ENCODE measurements around the gene OR52W1.

The OR52W1 gene

DNA sequence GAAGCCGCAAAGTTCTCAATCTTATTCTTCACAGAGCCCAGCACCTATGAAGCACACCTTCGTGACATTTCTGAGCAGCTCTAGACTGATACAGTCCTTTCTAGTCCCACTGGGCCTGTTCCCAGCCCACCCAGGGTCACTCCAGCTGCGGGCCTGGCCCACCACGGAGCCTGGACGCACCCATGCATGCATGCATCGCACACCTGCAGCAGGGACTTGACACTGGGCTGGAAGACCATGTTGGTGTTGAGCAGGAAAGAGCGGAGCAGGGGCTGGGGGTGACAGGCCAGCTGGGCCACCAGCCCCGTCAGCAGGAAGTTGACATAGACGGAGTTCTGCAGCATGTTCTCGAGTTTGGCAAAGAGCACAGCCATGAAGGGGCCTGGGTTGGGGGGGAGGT is 15.5 kb downstream of the OR52W1 start:
- Histone ChIP-seq H3K36me3 (ENCODE audit: low read length) (no peaks in the 10 kb centered on the region), H3K4me3 (ENCODE audit: insufficient read depth, low read length, poor library complexity, severe bottlenecking) (no peak overlapping the region), H3K9me2 (replicated peaks; ENCODE audit: insufficient read depth, low read length) (no peaks in the 10 kb centered on the region), H3K27me3 (ENCODE audit: low read length) (no peaks in the 10 kb centered on the region), H3K79me2 (ENCODE audit: insufficient read depth, low read length) (no peaks in the 10 kb centered on the region), H3K9me3 (ENCODE audit: insufficient read depth, low read length) (no peaks in the 10 kb centered on the region), H2AFZ (ENCODE audit: low read depth, low read length, severe bottlenecking) (no peak overlapping the region), H3K9ac (ENCODE audit: low read length) (no peak overlapping the region), H3K4me2 (ENCODE audit: low read depth, low read length, poor library complexity, severe bottlenecking) (no peak overlapping the region), H3K27ac (ENCODE audit: low read depth, low read length) (no peak overlapping the region), H4K20me1 (ENCODE audit: low read depth, low read length) (no peaks in the 10 kb centered on the region), H3F3A (ENCODE audit: insufficient read depth) (no peaks in the 10 kb centered on the region)
- TF ChIP-seq, protein P1, sequence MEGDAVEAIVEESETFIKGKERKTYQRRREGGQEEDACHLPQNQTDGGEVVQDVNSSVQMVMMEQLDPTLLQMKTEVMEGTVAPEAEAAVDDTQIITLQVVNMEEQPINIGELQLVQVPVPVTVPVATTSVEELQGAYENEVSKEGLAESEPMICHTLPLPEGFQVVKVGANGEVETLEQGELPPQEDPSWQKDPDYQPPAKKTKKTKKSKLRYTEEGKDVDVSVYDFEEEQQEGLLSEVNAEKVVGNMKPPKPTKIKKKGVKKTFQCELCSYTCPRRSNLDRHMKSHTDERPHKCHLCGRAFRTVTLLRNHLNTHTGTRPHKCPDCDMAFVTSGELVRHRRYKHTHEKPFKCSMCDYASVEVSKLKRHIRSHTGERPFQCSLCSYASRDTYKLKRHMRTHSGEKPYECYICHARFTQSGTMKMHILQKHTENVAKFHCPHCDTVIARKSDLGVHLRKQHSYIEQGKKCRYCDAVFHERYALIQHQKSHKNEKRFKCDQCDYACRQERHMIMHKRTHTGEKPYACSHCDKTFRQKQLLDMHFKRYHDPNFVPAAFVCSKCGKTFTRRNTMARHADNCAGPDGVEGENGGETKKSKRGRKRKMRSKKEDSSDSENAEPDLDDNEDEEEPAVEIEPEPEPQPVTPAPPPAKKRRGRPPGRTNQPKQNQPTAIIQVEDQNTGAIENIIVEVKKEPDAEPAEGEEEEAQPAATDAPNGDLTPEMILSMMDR (IDR thresholded peaks at IDR 0.05; ENCODE audit: insufficient read depth, low read length, poor library complexity, severe bottlenecking): no peak
- no peak for TF ChIP-seq EZH2phosphoT487 (conservative IDR thresholded peaks at IDR 0.05; ENCODE audit: low read length)

DNA sequence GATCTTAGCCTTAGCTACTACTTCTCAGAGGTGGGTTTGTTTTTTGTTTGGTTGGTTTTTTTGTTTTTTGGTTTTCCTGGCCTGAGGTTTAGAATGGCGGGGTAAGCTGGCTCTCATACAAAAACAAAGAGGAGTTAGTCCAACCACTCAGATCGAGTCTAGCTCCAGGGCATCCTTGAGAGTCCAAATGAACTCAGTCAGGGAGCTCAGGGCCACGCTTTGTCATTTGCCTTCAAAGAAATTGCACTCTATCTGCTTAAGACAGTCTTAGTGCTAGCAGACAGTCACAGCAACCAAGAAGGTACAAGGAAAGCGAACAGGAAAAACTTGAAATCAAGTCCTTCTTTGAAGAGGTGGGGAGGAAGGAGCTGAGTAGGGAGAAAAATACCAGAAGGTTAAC is 17.5 kb downstream of the OR52W1 start:
- Histone ChIP-seq H3K79me2 (ENCODE audit: insufficient read depth, low read length) (no peaks in the 10 kb centered on the region), H3K4me3 (ENCODE audit: insufficient read depth, low read length, poor library complexity, severe bottlenecking) (no peak overlapping the region), H3F3A (ENCODE audit: insufficient read depth) (no peaks in the 10 kb centered on the region), H4K20me1 (ENCODE audit: low read depth, low read length) (no peaks in the 10 kb centered on the region), H3K4me2 (ENCODE audit: low read depth, low read length, poor library complexity, severe bottlenecking) (no peak overlapping the region), H3K36me3 (ENCODE audit: low read length) (no peaks in the 10 kb centered on the region), H3K27ac (ENCODE audit: low read depth, low read length) (no peak overlapping the region), H3K9me2 (replicated peaks; ENCODE audit: insufficient read depth, low read length) (no peaks in the 10 kb centered on the region), H3K9ac (ENCODE audit: low read length) (no peak overlapping the region), H3K9me3 (ENCODE audit: insufficient read depth, low read length) (no peaks in the 10 kb centered on the region), H3K27me3 (ENCODE audit: low read length) (no peaks in the 10 kb centered on the region), H2AFZ (ENCODE audit: low read depth, low read length, severe bottlenecking) (no peak overlapping the region)
- TF ChIP-seq EZH2phosphoT487 (conservative IDR thresholded peaks at IDR 0.05; ENCODE audit: low read length): no peak
- TF ChIP-seq, protein P1 (IDR thresholded peaks at IDR 0.05; ENCODE audit: insufficient read depth, low read length, poor library complexity, severe bottlenecking): no peak

DNA sequence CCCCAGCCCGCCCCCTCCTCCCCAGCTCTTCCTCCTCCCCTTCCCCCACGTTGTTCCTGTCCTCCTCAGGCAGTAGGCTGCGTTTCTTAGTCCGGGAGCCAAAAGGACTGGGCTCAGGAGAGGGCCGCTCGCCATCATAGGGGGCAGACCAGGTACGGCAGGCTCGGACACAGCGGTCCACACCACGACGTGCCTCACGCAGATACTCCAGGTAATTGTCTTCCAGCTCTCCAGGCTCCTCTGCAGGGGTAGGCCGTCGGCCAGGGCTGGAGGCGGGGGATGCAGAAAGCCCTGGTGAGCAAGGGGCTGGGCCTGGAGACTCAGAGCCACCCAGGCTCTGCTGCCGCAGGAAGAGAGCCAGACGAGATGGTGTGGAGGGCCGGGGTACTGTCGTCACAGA is 18.7 kb downstream of the OR52W1 start:
- H3K27ac ChIP-seq (ENCODE audit: low read depth, low read length): no peak overlapping the region
- no peak overlapping the region for H2AFZ ChIP-seq (ENCODE audit: low read depth, low read length, severe bottlenecking)
- no peak overlapping the region for H3K4me2 ChIP-seq (ENCODE audit: low read depth, low read length, poor library complexity, severe bottlenecking)
- H3K27me3 ChIP-seq (ENCODE audit: low read length): no peaks in the 10 kb centered on the region
- H3K9ac ChIP-seq (ENCODE audit: low read length): no peak overlapping the region
- H3K36me3 ChIP-seq (ENCODE audit: low read length): no peaks in the 10 kb centered on the region
- H3K9me2 ChIP-seq (replicated peaks; ENCODE audit: insufficient read depth, low read length): no peaks in the 10 kb centered on the region
- TF ChIP-seq EZH2phosphoT487 (conservative IDR thresholded peaks at IDR 0.05; ENCODE audit: low read length): no peak
- TF ChIP-seq, protein P1 (IDR thresholded peaks at IDR 0.05; ENCODE audit: insufficient read depth, low read length, poor library complexity, severe bottlenecking): no peak
- no peak overlapping the region for H3K4me3 ChIP-seq (ENCODE audit: insufficient read depth, low read length, poor library complexity, severe bottlenecking)
- no peaks in the 10 kb centered on the region for H4K20me1 ChIP-seq (ENCODE audit: low read depth, low read length)
- H3K79me2 ChIP-seq (ENCODE audit: insufficient read depth, low read length): no peaks in the 10 kb centered on the region
- no peaks in the 10 kb centered on the region for H3K9me3 ChIP-seq (ENCODE audit: insufficient read depth, low read length)
- no peaks in the 10 kb centered on the region for H3F3A ChIP-seq (ENCODE audit: insufficient read depth)
